Measurements from ENCODE around the gene PIGU. TPM values are rescaled to one million over a fixed set of nuclear protein-coding genes. Genes with fewer than 3 reads are reported as not detected.

The PIGU gene
- total RNA-seq, 2 donors from 2014 or later = 35.8 to 41.2 TPM

- TF ChIP-seq CTCF (conservative IDR thresholded peaks at IDR 0.05) = no peak
- Mint-ChIP-seq H3K4me1 (peaks cover 23% of the 10 kb centered on the region), H3K4me3 (no peak overlapping the region), H3K9me3 (no peaks in the 10 kb centered on the region), H3K36me3 (ENCODE audit: low read depth) (peaks cover 54% of the 10 kb centered on the region), H3K27me3 (ENCODE audit: insufficient read depth) (no peaks in the 10 kb centered on the region), H3K27ac (no peak overlapping the region)
- Histone ChIP-seq H3K27me3 (ENCODE audit: control insufficient read depth, insufficient read depth, low read length, poor library complexity, severe bottlenecking) (no peaks in the 10 kb centered on the region), H3K27ac (ENCODE audit: low read depth, low read length) (no peak overlapping the region), H3K36me3 (ENCODE audit: control insufficient read depth, insufficient read depth, low read length) (peaks cover 74% of the 10 kb centered on the region), H3K9me3 (ENCODE audit: control insufficient read depth, low read length) (no peaks in the 10 kb centered on the region), H3K9ac (ENCODE audit: extremely low read depth, low read length, poor library complexity, severe bottlenecking) (no peak overlapping the region), H3K4me1 (ENCODE audit: control insufficient read depth, insufficient read depth, low read length) (no peaks in the 10 kb centered on the region), H3K4me3 (ENCODE audit: low read length) (no peak overlapping the region)
- 100% methylated on average over 1 of the region's 1 CpG for WGBS, 2 experiments (ENCODE audit: insufficient coverage in 1 of 2, insufficient read length in 1 of 2)
- DNase-seq = no peak
Measured at GRCh38 chr20:34510575-34510974, 166.3 kb downstream of the PIGU start.

Other genes starting within 250 kb of the PIGU start
- gene DYNLRB1, start 160.7 kb downstream of the PIGU start, total RNA-seq = 100 to 1,000 TPM; 194 to 213 TPM
- 10 to 100 TPM; 19.0 to 41.6 TPM for gene MAP1LC3A, start 118.4 kb downstream of the PIGU start, total RNA-seq
- 10 to 100 TPM in 1 of 2 donors, 1 to 10 TPM in 1; 7.0 to 20.2 TPM for gene TP53INP2, start 27.3 kb upstream of the PIGU start, total RNA-seq
- 10 to 100 TPM; 27.1 to 37.4 TPM for gene NCOA6, start 148.6 kb upstream of the PIGU start, total RNA-seq
- 10 to 100 TPM; 31.8 to 43.3 TPM for gene GGT7, start 195.8 kb upstream of the PIGU start, total RNA-seq
- 10 to 100 TPM; 17.0 to 34.2 TPM for gene ACSS2, start 199.5 kb upstream of the PIGU start, total RNA-seq

Measured in endodermal cell (in vitro differentiated cells).